Amniotic stem cell (primary cell): ENCODE measurements around the gene GANAB.
A peak's percentile ranks its signal among the peaks of the same experiment; 100 is the strongest.
"Not testable (repeated sequence)": the region's sequence is repeated elsewhere in the genome, so short reads cannot be mapped to it uniquely, and the experiment has no call there.

Experiments used
- DNase-seq: peaks from one replicate; lab custom pipeline; 2025; lab: John Stamatoyannopoulos, UW

GANAB gene

GRCh38 chr11:62645946-62646824, at the start of gene GANAB:
TSS of gene GANAB (minus strand) at chr11:62646613. CDS start at chr11:62646599, 14 bp downstream.
- DNase-seq, result peak; percentile 98

GRCh38 chr11:62694455-62695167, 48.2 kb upstream of the GANAB start:
- peak; percentile 42 for DNase-seq

- DNase-seq, result not testable (repeated sequence)
Measured at GRCh38 chr11:62693624-62694023, 47.2 kb upstream of the GANAB start.

GRCh38 chr11:62689421-62690183, 43.2 kb upstream of the GANAB start, which contains the start of gene LRRN4CL:
TSS of gene LRRN4CL (minus strand) at chr11:62689530. CDS start at chr11:62688508, 1,022 bp downstream.
- DNase-seq, result peak; percentile 58

- DNase-seq, result no peak
Measured at GRCh38 chr11:62688491-62688890, 42.1 kb upstream of the GANAB start.

GRCh38 chr11:62687508-62688396, 41.3 kb upstream of the GANAB start:
- no peak for DNase-seq

GRCh38 chr11:62682518-62682917, 36.1 kb upstream of the GANAB start:
- DNase-seq, result no peak

GRCh38 chr11:62680825-62681240, 34.4 kb upstream of the GANAB start:
- DNase-seq, result peak; percentile 52

- DNase-seq, result peak; percentile 72
Measured at GRCh38 chr11:62678770-62679696, 32.6 kb upstream of the GANAB start, which contains the start of gene UBXN1. TSS of gene UBXN1 (minus strand) at chr11:62679073. CDS start at chr11:62678923, 150 bp downstream.

GRCh38 chr11:62678433-62678769, 32.0 kb upstream of the GANAB start:
- DNase-seq, result no peak

- DNase-seq, result no peak
Measured at GRCh38 chr11:62677714-62678113, 31.3 kb upstream of the GANAB start.

GRCh38 chr11:62677156-62677555, 30.7 kb upstream of the GANAB start:
- no peak for DNase-seq

- DNase-seq, result no peak
Measured at GRCh38 chr11:62676698-62677097, 30.3 kb upstream of the GANAB start.

GRCh38 chr11:62675415-62675814, 29.0 kb upstream of the GANAB start:
- DNase-seq, result not testable (repeated sequence)

- no peak for DNase-seq
Measured at GRCh38 chr11:62673196-62673525, 26.7 kb upstream of the GANAB start.

- DNase-seq, result peak; percentile 44
Measured at GRCh38 chr11:62671608-62672389, 25.4 kb upstream of the GANAB start, which contains the start of the genes LBHD1 and UQCC3. TSS of gene LBHD1 (minus strand) at chr11:62672267. CDS start at chr11:62670031, 2,236 bp downstream. TSS of gene UQCC3 (plus strand) at chr11:62671673. CDS start at chr11:62671746, 73 bp downstream.

- no peak for DNase-seq
Measured at GRCh38 chr11:62671236-62671607, 24.8 kb upstream of the GANAB start.

GRCh38 chr11:62669420-62670161, 23.2 kb upstream of the GANAB start:
- no peak for DNase-seq
